Right lobe of liver (tissue), 4 donors: Measurements from ENCODE around the gene CELF4.

ENCODE experiments used
- CTCF ChIP-seq, 4 donors: fragments of 200-600 bp in 3 of 4; fragments of 450-650 bp in 1 of 4; IDR thresholded peaks; one replicate each; pipeline versions ENCODE4 v1.5.1 to v1.8.0; 2016 to 2022; ENCODE audit warnings: antibody characterized with exemption in 4 of 4, mild to moderate bottlenecking in 2 of 4
- POLR2A ChIP-seq: fragments of 450-650 bp; IDR thresholded peaks from one replicate; pipeline ENCODE4 v1.6.1; 2017; ENCODE audit warnings: antibody characterized with exemption, mild to moderate bottlenecking
- donor health status: DM: no; HTN: no; CAD: no.
- donor health status: DM: no; HTN: no; CAD: no.
- donor health status: DM: no; HTN: yes; CAD: no.

GRCh38 chr18:37400802-37401201 is 164.8 kb downstream of the CELF4 start:
- TF ChIP-seq POLR2A (no peak), CTCF (IDR thresholded peaks at IDR 0.05) (no peak)
